SK-N-SH (cell line): ENCODE results near the gene ATP6V1D.

ENCODE experiments used
- CTCF ChIP-seq: fragments of 200-600 bp; sonication (generic); IDR thresholded peaks from 2 replicates; pipeline ENCODE4 v1.6.1; 2017; ENCODE audit warnings: antibody characterized with exemption, mild to moderate bottlenecking, moderate library complexity
- EP300 ChIP-seq, 2 experiments: IDR thresholded peaks; 2 replicates each; pipeline versions ENCODE4 v1.4.0 to v1.6.1; 2012; ENCODE audit warnings: borderline replicate concordance in 1 of 2, low read depth in 1 of 2, low read length in 1 of 2
- EZH2phosphoT487 ChIP-seq: fragments of 200-600 bp; sonication (generic); IDR thresholded peaks from 2 replicates; pipeline ENCODE4 v1.6.1; 2017; ENCODE audit warnings: low read depth, mixed run types, mild to moderate bottlenecking, antibody characterized with exemption, moderate library complexity, borderline replicate concordance
- IRF3 ChIP-seq: fragments of 150-350 bp; IDR thresholded peaks from 2 replicates; pipeline ENCODE4 v1.6.1; 2016; ENCODE audit warnings: mild to moderate bottlenecking, low read depth, low read length
- POLR2AphosphoS5 ChIP-seq: IDR thresholded peaks from 2 replicates; pipeline ENCODE4 v1.6.1; 2012; ENCODE audit warnings: low read depth, low read length
- RAD21 ChIP-seq: IDR thresholded peaks from 2 replicates; pipeline ENCODE4 v1.6.1; 2012; ENCODE audit warnings: mild to moderate bottlenecking, low read length
- SIN3A ChIP-seq: IDR thresholded peaks from 2 replicates; pipeline ENCODE4 v1.6.1; 2012; ENCODE audit warnings: low read depth, mild to moderate bottlenecking, low read length, moderate library complexity, borderline replicate concordance

GRCh38 chr14:67365476-67365875 lies 5.9 kb upstream of the ATP6V1D start:
- no peak for TF ChIP-seq CTCF
- no peak for TF ChIP-seq EZH2phosphoT487
- no peak for TF ChIP-seq IRF3
- no peak for TF ChIP-seq EP300 (IDR thresholded peaks at IDR 0.05; ENCODE audit: borderline replicate concordance in 1 of 2, low read depth in 1 of 2, low read length in 1 of 2)
- no peak for TF ChIP-seq POLR2AphosphoS5
- no peak for TF ChIP-seq SIN3A
- no peak for TF ChIP-seq RAD21
